SU-DHL-6 (cell line): ENCODE measurements around the gene TSHZ2.
"Not testable (repeated sequence)": the region's sequence is repeated elsewhere in the genome, so short reads cannot be mapped to it uniquely, and the experiment has no call there.

ENCODE experiments used
- H2AFZ ChIP-seq: fragments of 200-600 bp; sonication (generic); 2 replicates; pipeline ENCODE4 v1.6.1; 2014; ENCODE audit warnings: low read depth, mild to moderate bottlenecking, moderate library complexity, mixed read lengths, antibody characterized with exemption, low read length; ENCODE audit not compliant: severe bottlenecking
- H3F3A ChIP-seq: fragments of 200-600 bp; shearing (Covaris generic); 2 replicates; pipeline ENCODE4 v1.6.0; 2016; ENCODE audit warnings: antibody characterized with exemption, mild to moderate bottlenecking; ENCODE audit not compliant: insufficient read depth
- H3K27ac ChIP-seq: fragments of 200-600 bp; sonication (generic); 2 replicates; pipeline ENCODE4 v1.5.1; 2016; ENCODE audit warnings: low read depth, mild to moderate bottlenecking, low read length, moderate library complexity, mixed read lengths
- H3K27me3 ChIP-seq: fragments of 200-600 bp; sonication (generic), shearing (Covaris generic); 2 replicates; pipeline ENCODE4 v1.6.0; 2014; ENCODE audit warnings: mild to moderate bottlenecking, low read length
- H3K36me3 ChIP-seq: fragments of 200-600 bp; sonication (generic); 2 replicates; pipeline ENCODE4 v1.6.1; 2014; ENCODE audit warnings: mild to moderate bottlenecking, low read length, mixed read lengths
- H3K4me2 ChIP-seq: fragments of 300-600, 200-600 bp; shearing (Covaris generic), sonication (generic); 2 replicates; pipeline ENCODE4 v1.6.0; 2014; ENCODE audit warnings: low read length, low read depth, mild to moderate bottlenecking; ENCODE audit not compliant: poor library complexity, severe bottlenecking
- H3K4me3 ChIP-seq: fragments of 200-600 bp; sonication (generic); 2 replicates; pipeline ENCODE4 v1.5.1; 2014; ENCODE audit warnings: antibody characterized with exemption, low read length, mild to moderate bottlenecking, mixed read lengths; ENCODE audit not compliant: insufficient read depth, poor library complexity, severe bottlenecking
- H3K79me2 ChIP-seq: fragments of 200-600 bp; sonication (generic); 2 replicates; pipeline ENCODE4 v1.6.1; 2014; ENCODE audit warnings: mild to moderate bottlenecking, low read length, moderate library complexity; ENCODE audit not compliant: insufficient read depth
- H3K9ac ChIP-seq: fragments of 200-600 bp; sonication (generic); 2 replicates; pipeline ENCODE4 v1.7.0; 2014; ENCODE audit warnings: mild to moderate bottlenecking, low read length
- H3K9me2 ChIP-seq: fragments of 200-600 bp; sonication (generic); replicated peaks from 2 replicates; pipeline ENCODE4 v1.6.1; 2014; ENCODE audit warnings: low read length; ENCODE audit not compliant: insufficient read depth
- H3K9me3 ChIP-seq: fragments of 200-600 bp; sonication (generic); 2 replicates; pipeline ENCODE4 v1.6.1; 2014; ENCODE audit warnings: low read length, mixed read lengths; ENCODE audit not compliant: insufficient read depth
- H4K20me1 ChIP-seq: fragments of 200-600 bp; sonication (generic); 2 replicates; pipeline ENCODE4 v1.6.1; 2014; ENCODE audit warnings: low read depth, mild to moderate bottlenecking, antibody characterized with exemption, low read length, moderate library complexity, mixed read lengths
- CTCF ChIP-seq: fragments of 200-600 bp; sonication (generic); IDR thresholded peaks from one replicate; pipeline ENCODE4 v1.5.1; 2017; ENCODE audit warnings: antibody characterized with exemption, mild to moderate bottlenecking, low read length, moderate library complexity; ENCODE audit not compliant: insufficient read depth, poor library complexity, severe bottlenecking
- EZH2phosphoT487 ChIP-seq: fragments of 200-600 bp; sonication (generic), shearing (Covaris generic); conservative IDR thresholded peaks from 2 replicates; pipeline ENCODE4 v1.6.1; 2018; ENCODE audit warnings: mild to moderate bottlenecking, antibody characterized with exemption, low read length, moderate library complexity, mixed read lengths

The TSHZ2 gene

GRCh38 chr20:53087037-53087777, 115.0 kb downstream of the TSHZ2 start:
- TF ChIP-seq CTCF = no peak
- no peak for TF ChIP-seq EZH2phosphoT487

GRCh38 chr20:53088786-53089185, 116.6 kb downstream of the TSHZ2 start:
- H3K27ac ChIP-seq = no peak overlapping the region
- no peaks in the 10 kb centered on the region for H3K9me2 ChIP-seq
- H2AFZ ChIP-seq = no peak overlapping the region
- H3F3A ChIP-seq = no peaks in the 10 kb centered on the region
- no peak overlapping the region for H3K4me3 ChIP-seq
- H3K27me3 ChIP-seq = no peaks in the 10 kb centered on the region
- H3K9ac ChIP-seq = no peak overlapping the region
- no peak for TF ChIP-seq EZH2phosphoT487
- TF ChIP-seq CTCF = no peak
- H4K20me1 ChIP-seq = no peaks in the 10 kb centered on the region
- no peaks in the 10 kb centered on the region for H3K36me3 ChIP-seq
- H3K79me2 ChIP-seq = no peaks in the 10 kb centered on the region
- H3K4me2 ChIP-seq = no peak overlapping the region
- H3K9me3 ChIP-seq = no peaks in the 10 kb centered on the region

More at GRCh38 chr20:53087037-53087777, 115.0 kb downstream of the TSHZ2 start:
- Histone ChIP-seq H3K9me3 (no peaks in the 10 kb centered on the region), H3K4me2 (no peak overlapping the region), H2AFZ (no peak overlapping the region), H3K9ac (no peak overlapping the region), H3F3A (no peaks in the 10 kb centered on the region), H3K27me3 (no peaks in the 10 kb centered on the region), H4K20me1 (no peaks in the 10 kb centered on the region), H3K79me2 (no peaks in the 10 kb centered on the region), H3K9me2 (no peaks in the 10 kb centered on the region), H3K27ac (no peak overlapping the region), H3K4me3 (no peak overlapping the region), H3K36me3 (no peaks in the 10 kb centered on the region)

- H3K27ac ChIP-seq, H3K4me2 ChIP-seq, H3F3A ChIP-seq, H3K27me3 ChIP-seq, H3K4me3 ChIP-seq, H3K36me3 ChIP-seq, H3K79me2 ChIP-seq, H3K9ac ChIP-seq, H4K20me1 ChIP-seq, H3K9me3 ChIP-seq, H3K9me2 ChIP-seq, H2AFZ ChIP-seq: not testable (repeated sequence)
Observed at GRCh38 chr20:53089851-53090250, 117.7 kb downstream of the TSHZ2 start.

GRCh38 chr20:53091789-53092188, 119.6 kb downstream of the TSHZ2 start:
- Histone ChIP-seq H3K36me3 (no peaks in the 10 kb centered on the region), H3K4me2 (no peak overlapping the region), H3K4me3 (no peak overlapping the region), H3K9me2 (no peaks in the 10 kb centered on the region), H3K9me3 (no peaks in the 10 kb centered on the region), H4K20me1 (no peaks in the 10 kb centered on the region), H3F3A (no peaks in the 10 kb centered on the region), H3K27me3 (no peaks in the 10 kb centered on the region), H2AFZ (no peak overlapping the region), H3K27ac (no peak overlapping the region), H3K9ac (no peak overlapping the region), H3K79me2 (no peaks in the 10 kb centered on the region)
- TF ChIP-seq CTCF (no peak), EZH2phosphoT487 (no peak)
